Endothelial cell (in vitro differentiated cells): ENCODE results near the gene SUSD5. TPM values are rescaled to one million over a fixed set of nuclear protein-coding genes. Genes with fewer than 3 reads are reported as not detected.
A peak's percentile ranks its signal among the peaks of the same experiment; 100 is the strongest.

Experiments
- DNase-seq: peaks from one replicate; pipeline ENCODE4 v3.0.0; 2021; ENCODE audit warnings: low spot score
- H3K27ac Mint-ChIP-seq: one replicate; pipeline ENCODE4 v1.8.0; 2021; ENCODE audit warnings: mixed read lengths, inconsistent platforms; ENCODE audit not compliant: unreplicated experiment
- H3K27me3 Mint-ChIP-seq: one replicate; pipeline ENCODE4 v1.8.0; 2021; ENCODE audit warnings: mild to moderate bottlenecking, moderate library complexity, mixed read lengths, inconsistent platforms; ENCODE audit not compliant: unreplicated experiment
- H3K36me3 Mint-ChIP-seq: one replicate; pipeline ENCODE4 v1.8.0; 2021; ENCODE audit warnings: mild to moderate bottlenecking, low read depth, mixed read lengths, inconsistent platforms; ENCODE audit not compliant: unreplicated experiment
- H3K4me1 Mint-ChIP-seq: one replicate; pipeline ENCODE4 v1.8.0; 2021; ENCODE audit warnings: mild to moderate bottlenecking, mixed read lengths, inconsistent platforms; ENCODE audit not compliant: unreplicated experiment
- H3K4me3 Mint-ChIP-seq: one replicate; pipeline ENCODE4 v1.8.0; 2021; ENCODE audit warnings: mild to moderate bottlenecking, mixed read lengths, inconsistent platforms; ENCODE audit not compliant: unreplicated experiment
- H3K9me3 Mint-ChIP-seq: one replicate; pipeline ENCODE4 v1.8.0; 2021; ENCODE audit warnings: mixed read lengths, inconsistent platforms; ENCODE audit not compliant: unreplicated experiment
- CTCF ChIP-seq: fragments of 200-600 bp; sonication (generic); IDR thresholded peaks from one replicate; pipeline ENCODE4 v1.5.0; 2021; ENCODE audit warnings: antibody characterized with exemption; ENCODE audit not compliant: unreplicated experiment
- total RNA-seq: library from RNA; stranded (reverse); fragmentation: NEBNext Ultra II Directional; extraction: Animal tissue kit (Norgen Biotek cat#: 25700); gene quantifications from one replicate; pipeline ENCODE4 v1.2.1, GENCODE V29; 2021; ENCODE audit not compliant: unreplicated experiment

The SUSD5 gene
- total RNA-seq, 1 donor from 2014 or later: 3.9 TPM

- Mint-ChIP-seq H3K27me3 (peaks cover 2% of the 10 kb centered on the region), H3K4me3 (no peak overlapping the region), H3K36me3 (peaks cover 12% of the 10 kb centered on the region), H3K9me3 (no peaks in the 10 kb centered on the region), H3K27ac (no peak overlapping the region), H3K4me1 (peaks cover 14% of the 10 kb centered on the region)
- no peak for TF ChIP-seq CTCF
- DNase-seq: no peak
Observed at GRCh38 chr3:33117461-33117860, 101.1 kb downstream of the SUSD5 start.

- Mint-ChIP-seq H3K4me3 (peak overlapping the region; percentile 62), H3K4me1 (peaks cover 14% of the 10 kb centered on the region), H3K27ac (no peak overlapping the region), H3K9me3 (no peaks in the 10 kb centered on the region), H3K36me3 (peaks cover 5% of the 10 kb centered on the region), H3K27me3 (peaks cover 2% of the 10 kb centered on the region)
- TF ChIP-seq CTCF: no peak
- no peak for DNase-seq
Observed at GRCh38 chr3:33115024-33115768, 103.4 kb downstream of the SUSD5 start.

- no peak for TF ChIP-seq CTCF
- no peaks in the 10 kb centered on the region for H3K9me3 Mint-ChIP-seq
- DNase-seq: no peak
- H3K4me3 Mint-ChIP-seq: peak overlapping the region; percentile 90
- H3K4me1 Mint-ChIP-seq: peaks cover 14% of the 10 kb centered on the region
- H3K36me3 Mint-ChIP-seq: peaks cover 5% of the 10 kb centered on the region
- peaks cover 2% of the 10 kb centered on the region for H3K27me3 Mint-ChIP-seq
- H3K27ac Mint-ChIP-seq: no peak overlapping the region
Observed at GRCh38 chr3:33114622-33115023, 104.0 kb downstream of the SUSD5 start.

- TF ChIP-seq CTCF: no peak
- DNase-seq: peak; percentile 89
- Mint-ChIP-seq H3K4me1 (peaks cover 11% of the 10 kb centered on the region), H3K27ac (peak within 1 kb of the TSS; percentile 74), H3K9me3 (no peaks in the 10 kb centered on the region), H3K36me3 (no peaks in the 10 kb centered on the region), H3K4me3 (peak within 1 kb of the TSS; percentile 90), H3K27me3 (no peaks in the 10 kb centered on the region)
Observed at GRCh38 chr3:33113772-33114621, 104.6 kb downstream of the SUSD5 start, which contains the start of gene CRTAP. Gene CRTAP (plus strand): TSS chr3:33114014. CDS start chr3:33114078, 64 bp downstream.
